ENCODE measurements around the gene SEPTIN12.

- peak; percentile 49; the same call in 1 of the 2 replicates for TF ChIP-seq POLR2AphosphoS5 (IDR thresholded peaks at IDR 0.05; ENCODE audit: low read depth, low read length)
- TF ChIP-seq TAF1 (IDR thresholded peaks at IDR 0.05; ENCODE audit: borderline replicate concordance, insufficient read depth, low read length), result no peak
Observed at GRCh38 chr16:4734730-4735535, 53.2 kb downstream of the SEPTIN12 start.
